Stimulated activated CD4-positive, alpha-beta T cell treated with anti-CD3 and anti-CD28 coated beads, Interleukin-15, amount 100 ng/mL, for 1 hour (primary cell): ENCODE measurements around the gene COL5A1.

Experiments
- DNase-seq, 2 donors: peaks; one replicate each; pipeline ENCODE4 v3.0.0-alpha.2; 2020; ENCODE audit warnings: low read depth in 1 of 2, low spot score in 1 of 2

COL5A1 gene

GRCh38 chr9:134625361-134626068 lies 16.1 kb upstream of the COL5A1 start:
- DNase-seq: no peak

- no peak for DNase-seq
Observed at GRCh38 chr9:134626069-134626423, 15.6 kb upstream of the COL5A1 start.

- DNase-seq: no peak
Observed at GRCh38 chr9:134626571-134627416, 14.8 kb upstream of the COL5A1 start.

GRCh38 chr9:134627417-134628353 lies 13.9 kb upstream of the COL5A1 start:
- DNase-seq: no peak

GRCh38 chr9:134628354-134628736 lies 13.3 kb upstream of the COL5A1 start:
- no peak for DNase-seq

GRCh38 chr9:134629061-134629585 lies 12.5 kb upstream of the COL5A1 start:
- DNase-seq: no peak

GRCh38 chr9:134629586-134630392 lies 11.8 kb upstream of the COL5A1 start:
- DNase-seq: no peak

GRCh38 chr9:134630393-134630790 lies 11.2 kb upstream of the COL5A1 start:
- no peak for DNase-seq

GRCh38 chr9:134630861-134631260 lies 10.7 kb upstream of the COL5A1 start:
- no peak for DNase-seq

- no peak for DNase-seq
Observed at GRCh38 chr9:134631881-134632280, 9.7 kb upstream of the COL5A1 start.

- no peak for DNase-seq
Observed at GRCh38 chr9:134632329-134632728, 9.3 kb upstream of the COL5A1 start.

- DNase-seq: no peak
Observed at GRCh38 chr9:134633362-134634142, 8.1 kb upstream of the COL5A1 start.

- no peak for DNase-seq
Observed at GRCh38 chr9:134634176-134634575, 7.4 kb upstream of the COL5A1 start.

- DNase-seq: no peak
Observed at GRCh38 chr9:134634667-134635230, 6.9 kb upstream of the COL5A1 start.

GRCh38 chr9:134635351-134636148 lies 6.1 kb upstream of the COL5A1 start:
- no peak for DNase-seq

- no peak for DNase-seq
Observed at GRCh38 chr9:134636149-134636507, 5.5 kb upstream of the COL5A1 start.

GRCh38 chr9:134637241-134637640 lies 4.4 kb upstream of the COL5A1 start:
- DNase-seq: no peak

GRCh38 chr9:134637696-134638501 lies 3.7 kb upstream of the COL5A1 start:
- no peak for DNase-seq
